Mesendoderm (in vitro differentiated cells): ENCODE data around the gene ANO9.

Experiments
- DNase-seq: peaks from one replicate; pipeline ENCODE4 v3.0.0; 2013
- H2AK5ac ChIP-seq: 2 replicates; pipeline ENCODE4 v1.6.1; 2013; ENCODE audit warnings: low read length, inconsistent platforms
- H2BK120ac ChIP-seq: 2 replicates; pipeline ENCODE4 v1.6.1; 2013; ENCODE audit warnings: low read depth, mild to moderate bottlenecking, low read length, moderate library complexity, mixed read lengths
- H2BK15ac ChIP-seq: replicated peaks from 2 replicates; pipeline ENCODE4 v1.6.1; 2013; ENCODE audit warnings: low read depth, mild to moderate bottlenecking, moderate library complexity
- H2BK5ac ChIP-seq: 2 replicates; pipeline ENCODE4 v1.6.1; 2013; ENCODE audit warnings: low read length, inconsistent platforms
- H3K18ac ChIP-seq: 2 replicates; pipeline ENCODE4 v1.6.1; 2013; ENCODE audit warnings: mild to moderate bottlenecking, low read length, mixed read lengths
- H3K23ac ChIP-seq: one replicate; pipeline ENCODE4 v1.6.1; 2013; ENCODE audit warnings: low read length
- H3K27ac ChIP-seq: 2 replicates; pipeline ENCODE4 v1.5.1; 2013; ENCODE audit warnings: low read depth, mild to moderate bottlenecking, inconsistent platforms, low read length, moderate library complexity
- H3K27me3 ChIP-seq: 2 replicates; pipeline ENCODE4 v1.6.1; 2013; ENCODE audit warnings: low read length, control low read depth, mild to moderate bottlenecking, inconsistent platforms; ENCODE audit not compliant: insufficient read depth, poor library complexity
- H3K36me3 ChIP-seq: 2 replicates; pipeline ENCODE4 v1.6.1; 2013; ENCODE audit warnings: low read length, inconsistent platforms; ENCODE audit not compliant: control insufficient read depth, insufficient read depth
- H3K4ac ChIP-seq: one replicate; pipeline ENCODE4 v1.6.1; 2013; ENCODE audit warnings: low read depth, mild to moderate bottlenecking, low read length, moderate library complexity
- H3K4me1 ChIP-seq: 2 replicates; pipeline ENCODE4 v1.6.1; 2013; ENCODE audit warnings: low read depth, low read length, inconsistent platforms; ENCODE audit not compliant: control insufficient read depth
- H3K4me2 ChIP-seq: 2 replicates; pipeline ENCODE4 v1.6.1; 2013; ENCODE audit warnings: low read length
- H3K4me3 ChIP-seq: 2 replicates; pipeline ENCODE4 v1.5.1; 2013; ENCODE audit warnings: mild to moderate bottlenecking, low read length
- H3K56ac ChIP-seq: one replicate; pipeline ENCODE4 v1.6.1; 2013; ENCODE audit warnings: low read length
- H3K79me1 ChIP-seq: 2 replicates; pipeline ENCODE4 v1.6.1; 2013; ENCODE audit warnings: low read length, inconsistent platforms
- H3K79me2 ChIP-seq: 2 replicates; pipeline ENCODE4 v1.6.1; 2013; ENCODE audit warnings: mild to moderate bottlenecking, low read length; ENCODE audit not compliant: control insufficient read depth, insufficient read depth
- H3K9ac ChIP-seq: 2 replicates; pipeline ENCODE4 v1.6.1; 2013; ENCODE audit warnings: low read length, inconsistent platforms
- H4K5ac ChIP-seq: one replicate; pipeline ENCODE4 v1.6.1; 2013; ENCODE audit warnings: low read length
- H4K8ac ChIP-seq: one replicate; pipeline ENCODE4 v1.6.1; 2013; ENCODE audit warnings: low read depth, mild to moderate bottlenecking, control low read depth, low read length, moderate library complexity
- WGBS: extraction: QIAGEN DNeasy Blood & Tissue Kit; methylation state at CpG from one replicate; pipeline ENCODE4 v1.1.7; 2013; ENCODE audit warnings: low lambda C conversion rate, missing lambda C conversion rate; ENCODE audit not compliant: insufficient coverage; ENCODE audit errors: extremely low coverage; 5-methylcytosine and 5-hydroxymethylcytosine counted together

The ANO9 gene

DNA sequence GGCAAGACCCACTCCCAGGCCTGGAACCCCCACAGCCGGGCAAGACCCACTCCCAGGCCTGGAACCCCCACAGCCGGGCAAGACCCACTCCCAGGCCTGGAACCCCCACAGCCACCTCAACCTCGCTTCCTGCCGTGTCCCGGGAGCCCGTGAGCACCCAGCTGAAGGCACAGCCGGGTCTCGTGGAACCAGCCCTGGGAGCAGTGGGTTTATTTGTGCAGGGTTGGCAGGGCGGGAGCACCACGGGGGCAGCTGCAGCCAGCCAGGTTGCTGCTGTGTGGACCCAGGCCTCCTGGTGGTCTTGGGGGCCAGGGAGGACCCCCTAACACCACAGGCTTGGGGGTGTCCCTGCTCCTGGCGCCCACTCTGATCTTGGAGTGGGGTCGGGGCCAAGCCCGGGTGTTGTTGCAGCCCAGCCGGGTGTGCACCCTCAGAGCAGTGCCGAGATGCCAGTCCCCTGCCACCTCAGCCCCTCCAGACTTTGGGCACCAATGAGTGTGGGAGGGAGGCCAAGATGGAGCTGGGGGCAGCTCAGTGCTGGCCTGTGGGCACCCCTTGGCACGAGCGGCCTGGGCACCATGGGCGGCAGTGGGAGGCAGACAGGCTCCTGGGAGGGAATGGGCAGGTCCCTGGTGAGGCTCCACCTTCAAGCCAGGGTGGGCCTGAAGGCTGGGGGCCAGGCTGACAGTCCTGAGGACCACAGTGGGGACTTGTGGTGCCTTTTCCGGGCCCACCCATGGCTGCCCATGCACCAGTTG lies 56.0 kb downstream of the ANO9 start:
- H3K79me1 ChIP-seq: no peaks in the 10 kb centered on the region
- no peak overlapping the region for H4K5ac ChIP-seq
- no peak overlapping the region for H3K4ac ChIP-seq
- no peaks in the 10 kb centered on the region for H3K36me3 ChIP-seq
- no peak overlapping the region for H4K8ac ChIP-seq
- no peaks in the 10 kb centered on the region for H3K4me1 ChIP-seq
- H3K9ac ChIP-seq: no peak overlapping the region
- no peak overlapping the region for H2AK5ac ChIP-seq
- H3K23ac ChIP-seq: no peak overlapping the region
- no CpG with 5 or more reads among the region's 19 CpGs for WGBS
- DNase-seq: no peak
- no peak overlapping the region for H3K27ac ChIP-seq
- H2BK120ac ChIP-seq: no peak overlapping the region
- no peak overlapping the region for H3K18ac ChIP-seq
- no peak overlapping the region for H3K4me3 ChIP-seq
- no peak overlapping the region for H2BK15ac ChIP-seq
- no peak overlapping the region for H3K56ac ChIP-seq
- no peaks in the 10 kb centered on the region for H3K27me3 ChIP-seq
- H3K79me2 ChIP-seq: no peaks in the 10 kb centered on the region
- no peak overlapping the region for H3K4me2 ChIP-seq
- H2BK5ac ChIP-seq: no peak overlapping the region

DNA sequence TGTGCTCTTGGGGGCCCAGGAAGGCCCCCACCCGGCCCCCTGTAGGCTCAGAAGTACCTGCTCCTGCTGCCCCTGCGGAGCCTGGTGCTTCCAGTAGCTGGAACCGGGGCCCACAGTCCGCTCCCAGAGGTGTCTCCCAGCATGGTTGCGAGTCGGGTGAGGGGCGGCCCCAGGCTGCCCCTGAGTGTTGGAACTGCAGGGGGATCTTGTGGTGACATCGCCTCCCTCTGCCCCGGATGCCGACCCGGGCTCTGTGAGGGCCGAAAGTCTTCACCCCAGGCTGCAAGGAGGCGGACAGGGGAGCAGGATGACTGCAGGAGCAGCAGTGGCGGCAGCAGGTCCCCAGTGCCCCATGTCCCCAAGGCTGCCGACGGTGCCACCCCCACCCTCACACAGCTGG lies 57.3 kb downstream of the ANO9 start:
- H2BK5ac ChIP-seq: no peak overlapping the region
- H3K4ac ChIP-seq: no peak overlapping the region
- H2BK120ac ChIP-seq: no peak overlapping the region
- H4K5ac ChIP-seq: no peak overlapping the region
- no peak overlapping the region for H2BK15ac ChIP-seq
- H3K36me3 ChIP-seq: no peaks in the 10 kb centered on the region
- H3K27me3 ChIP-seq: no peaks in the 10 kb centered on the region
- H4K8ac ChIP-seq: no peak overlapping the region
- no peak overlapping the region for H3K4me3 ChIP-seq
- H3K18ac ChIP-seq: no peak overlapping the region
- H3K56ac ChIP-seq: no peak overlapping the region
- H3K4me1 ChIP-seq: no peaks in the 10 kb centered on the region
- no peak for DNase-seq
- no peaks in the 10 kb centered on the region for H3K79me2 ChIP-seq
- H3K79me1 ChIP-seq: no peaks in the 10 kb centered on the region
- no peak overlapping the region for H2AK5ac ChIP-seq
- no CpG with 5 or more reads among the region's 16 CpGs for WGBS
- H3K9ac ChIP-seq: no peak overlapping the region
- H3K4me2 ChIP-seq: no peak overlapping the region
- no peak overlapping the region for H3K23ac ChIP-seq
- H3K27ac ChIP-seq: no peak overlapping the region

DNA sequence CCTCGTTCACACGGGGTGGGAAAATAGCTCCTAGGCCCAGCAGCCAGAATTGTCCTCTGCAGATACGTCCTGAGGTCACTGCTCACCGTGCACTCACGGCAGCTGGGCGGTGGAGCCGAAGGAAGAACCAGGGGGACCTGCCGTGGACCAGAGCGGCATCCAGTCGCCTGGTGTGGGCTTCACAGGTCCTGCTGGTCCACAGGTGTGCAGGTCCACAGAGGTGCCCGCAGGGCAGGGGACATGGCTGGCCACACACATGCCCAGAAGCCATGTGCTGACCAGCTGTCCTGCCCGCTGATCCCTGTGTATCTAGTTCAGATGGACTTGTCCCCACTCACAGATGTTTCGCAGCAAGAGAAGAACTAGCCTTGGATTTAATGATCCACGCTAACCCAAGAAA lies 58.4 kb downstream of the ANO9 start:
- H4K5ac ChIP-seq: no peak overlapping the region
- H2BK15ac ChIP-seq: no peak overlapping the region
- H3K56ac ChIP-seq: no peak overlapping the region
- no peaks in the 10 kb centered on the region for H3K27me3 ChIP-seq
- no peaks in the 10 kb centered on the region for H3K4me1 ChIP-seq
- no peak overlapping the region for H3K9ac ChIP-seq
- no peak overlapping the region for H3K18ac ChIP-seq
- no peak overlapping the region for H2BK120ac ChIP-seq
- H3K4me3 ChIP-seq: no peak overlapping the region
- no peak for DNase-seq
- no peaks in the 10 kb centered on the region for H3K36me3 ChIP-seq
- H2AK5ac ChIP-seq: no peak overlapping the region
- H3K27ac ChIP-seq: no peak overlapping the region
- no peak overlapping the region for H3K4me2 ChIP-seq
- no peak overlapping the region for H3K23ac ChIP-seq
- no peak overlapping the region for H3K4ac ChIP-seq
- no peak overlapping the region for H2BK5ac ChIP-seq
- no CpG with 5 or more reads among the region's 14 CpGs for WGBS
- no peaks in the 10 kb centered on the region for H3K79me2 ChIP-seq
- H4K8ac ChIP-seq: no peak overlapping the region
- no peaks in the 10 kb centered on the region for H3K79me1 ChIP-seq

DNA sequence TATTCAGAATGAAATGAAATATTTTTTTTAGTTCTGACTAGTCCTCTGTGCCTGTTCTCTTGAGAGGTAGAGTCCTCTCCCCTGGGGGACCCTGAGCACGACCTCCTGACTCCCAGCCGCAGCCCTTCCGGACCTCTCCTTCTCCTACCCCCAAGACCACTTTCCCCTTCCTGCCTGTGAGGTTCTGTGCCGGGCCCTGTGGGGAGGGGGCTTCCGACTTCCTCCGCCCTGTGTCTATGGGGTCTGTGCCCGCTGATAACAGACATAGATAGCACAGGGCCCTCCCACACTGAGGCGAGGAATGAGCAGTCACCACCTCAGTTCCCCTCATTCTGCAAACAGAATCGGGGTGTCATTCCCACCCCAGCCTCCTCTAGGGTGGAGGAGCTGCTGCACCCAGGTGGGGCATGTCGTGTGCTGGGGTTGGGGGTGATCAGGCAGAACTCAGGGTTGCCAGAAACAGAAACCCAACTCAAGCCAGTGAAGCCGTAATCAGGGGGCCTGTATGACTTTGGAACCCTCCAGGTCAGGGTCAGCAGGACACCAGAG lies 59.7 kb downstream of the ANO9 start:
- Histone ChIP-seq H3K4me1 (no peaks in the 10 kb centered on the region), H3K4ac (no peak overlapping the region), H3K79me1 (no peaks in the 10 kb centered on the region), H2BK15ac (no peak overlapping the region), H3K18ac (no peak overlapping the region), H3K79me2 (no peaks in the 10 kb centered on the region), H3K4me2 (no peak overlapping the region), H3K27me3 (no peaks in the 10 kb centered on the region), H3K23ac (no peak overlapping the region), H3K36me3 (no peaks in the 10 kb centered on the region), H3K56ac (no peak overlapping the region), H2AK5ac (no peak overlapping the region), H2BK5ac (no peak overlapping the region), H2BK120ac (no peak overlapping the region), H3K27ac (no peak overlapping the region), H4K5ac (no peak overlapping the region), H3K4me3 (no peak overlapping the region), H4K8ac (no peak overlapping the region), H3K9ac (no peak overlapping the region)
- DNase-seq: no peak
- no CpG with 5 or more reads among the region's 11 CpGs for WGBS

DNA sequence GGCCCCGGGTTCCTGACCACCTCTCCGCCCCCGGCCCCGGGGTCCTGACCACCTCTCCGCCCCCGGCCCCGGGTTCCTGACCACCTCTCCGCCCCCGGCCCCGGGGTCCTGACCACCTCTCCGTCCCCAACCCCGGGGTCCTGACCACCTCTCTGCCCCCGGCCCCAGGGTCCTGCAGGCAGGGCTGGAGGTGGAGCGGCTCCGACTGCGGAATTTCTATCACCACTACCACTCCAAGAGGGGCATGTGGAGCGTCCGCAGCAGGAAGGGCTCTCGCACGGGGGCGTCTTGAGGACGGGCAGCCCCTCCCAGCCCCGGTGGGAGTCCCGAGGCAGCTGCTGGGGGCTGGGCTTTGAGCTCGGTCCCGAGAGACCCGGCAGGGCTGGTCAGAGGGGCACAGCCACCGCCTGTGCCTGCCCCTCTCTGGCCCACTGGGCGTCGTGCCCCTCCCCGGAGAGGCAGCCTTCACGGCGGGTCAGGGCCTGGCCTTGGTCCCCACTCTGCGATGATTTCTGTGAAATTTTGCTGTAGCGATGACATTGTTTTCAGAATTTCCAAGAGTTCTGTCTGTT lies 60.2 kb downstream of the ANO9 start:
- WGBS: no CpG with 5 or more reads among the region's 35 CpGs
- Histone ChIP-seq H3K18ac (no peak overlapping the region), H2AK5ac (no peak overlapping the region), H3K79me1 (no peaks in the 10 kb centered on the region), H3K4me3 (no peak overlapping the region), H3K27ac (no peak overlapping the region), H4K5ac (no peak overlapping the region), H3K4ac (no peak overlapping the region), H2BK5ac (no peak overlapping the region), H3K4me2 (no peak overlapping the region), H3K4me1 (no peaks in the 10 kb centered on the region), H3K36me3 (no peaks in the 10 kb centered on the region), H3K79me2 (no peaks in the 10 kb centered on the region), H2BK120ac (no peak overlapping the region), H3K27me3 (no peaks in the 10 kb centered on the region), H3K56ac (no peak overlapping the region), H4K8ac (no peak overlapping the region), H2BK15ac (no peak overlapping the region), H3K9ac (no peak overlapping the region), H3K23ac (no peak overlapping the region)
- no peak for DNase-seq
